ENCODE results near the gene SERPINE3. TPM values are rescaled to one million over a fixed set of nuclear protein-coding genes. Genes with fewer than 3 reads are reported as not detected.

Gene SERPINE3
- total RNA-seq, 1 donor from 2014 or later = 0.47 TPM

GRCh38 chr13:51371768-51372399 is 32.4 kb downstream of the SERPINE3 start:
- Histone ChIP-seq H3K9me3 (ENCODE audit: low read depth) (no peaks in the 10 kb centered on the region), H3K9ac (no peak overlapping the region), H3K27ac (peak overlapping the region; percentile 41), H3F3A (ENCODE audit: low read depth) (peaks cover 34% of the 10 kb centered on the region), H4K20me1 (ENCODE audit: low read depth) (no peaks in the 10 kb centered on the region), H2AFZ (replicated peaks) (no peak overlapping the region), H3K27me3 (no peaks in the 10 kb centered on the region), H3K36me3 (peaks cover 69% of the 10 kb centered on the region), H3K4me2 (no peak overlapping the region), H3K79me2 (ENCODE audit: low read depth) (peaks cover 17% of the 10 kb centered on the region), H3K4me3 (no peak overlapping the region), H3K4me1 (peaks cover 8% of the 10 kb centered on the region)
- Mint-ChIP-seq H3K27ac (no peak overlapping the region), H3K36me3 (peaks cover 31% of the 10 kb centered on the region), H3K9me3 (no peaks in the 10 kb centered on the region), H3K4me1 (no peaks in the 10 kb centered on the region), H3K4me3 (no peak overlapping the region), H3K27me3 (ENCODE audit: insufficient read depth, low read depth) (no peaks in the 10 kb centered on the region)
- no peak for DNase-seq (ENCODE audit: low spot score)
- TF ChIP-seq CTCF (IDR thresholded peaks at IDR 0.05) (no peak), EZH2 (IDR thresholded peaks at IDR 0.05) (no peak)

- Histone ChIP-seq H3K4me3 (no peak overlapping the region), H4K20me1 (ENCODE audit: low read depth) (no peaks in the 10 kb centered on the region), H3K4me2 (no peak overlapping the region), H3K4me1 (peaks cover 8% of the 10 kb centered on the region), H3F3A (ENCODE audit: low read depth) (peaks cover 37% of the 10 kb centered on the region), H3K79me2 (ENCODE audit: low read depth) (peaks cover 17% of the 10 kb centered on the region), H3K9ac (no peak overlapping the region), H3K9me3 (ENCODE audit: low read depth) (no peaks in the 10 kb centered on the region), H3K27ac (no peak overlapping the region), H2AFZ (replicated peaks) (no peak overlapping the region), H3K27me3 (no peaks in the 10 kb centered on the region), H3K36me3 (peaks cover 69% of the 10 kb centered on the region)
- Mint-ChIP-seq H3K36me3 (peaks cover 35% of the 10 kb centered on the region), H3K27me3 (ENCODE audit: insufficient read depth, low read depth) (no peaks in the 10 kb centered on the region), H3K4me1 (no peaks in the 10 kb centered on the region), H3K27ac (no peak overlapping the region), H3K9me3 (no peaks in the 10 kb centered on the region), H3K4me3 (no peak overlapping the region)
- DNase-seq (ENCODE audit: low spot score) = no peak
- TF ChIP-seq EZH2phosphoT487 (IDR thresholded peaks at IDR 0.05) = no peak
- TF ChIP-seq CTCF (IDR thresholded peaks at IDR 0.05) = no peak
- no peak for TF ChIP-seq EZH2 (IDR thresholded peaks at IDR 0.05)
Observed at GRCh38 chr13:51373451-51373850, 34.0 kb downstream of the SERPINE3 start.

- Histone ChIP-seq H3K4me1 (no peaks in the 10 kb centered on the region), H4K20me1 (ENCODE audit: low read depth) (no peaks in the 10 kb centered on the region), H3K4me3 (no peak overlapping the region), H3K4me2 (no peak overlapping the region), H3K27ac (peak overlapping the region; percentile 39), H3K9ac (no peak overlapping the region), H3K36me3 (peaks cover 63% of the 10 kb centered on the region), H3K9me3 (ENCODE audit: low read depth) (no peaks in the 10 kb centered on the region), H2AFZ (replicated peaks) (no peak overlapping the region), H3K79me2 (ENCODE audit: low read depth) (peaks cover 15% of the 10 kb centered on the region), H3F3A (ENCODE audit: low read depth) (peaks cover 59% of the 10 kb centered on the region), H3K27me3 (no peaks in the 10 kb centered on the region)
- Mint-ChIP-seq H3K27ac (no peak overlapping the region), H3K4me1 (no peaks in the 10 kb centered on the region), H3K36me3 (peaks cover 30% of the 10 kb centered on the region), H3K4me3 (no peak overlapping the region), H3K27me3 (ENCODE audit: insufficient read depth, low read depth) (no peaks in the 10 kb centered on the region), H3K9me3 (no peaks in the 10 kb centered on the region)
- no peak for TF ChIP-seq EZH2phosphoT487 (IDR thresholded peaks at IDR 0.05)
- TF ChIP-seq CTCF (IDR thresholded peaks at IDR 0.05) = no peak
- TF ChIP-seq EZH2 (IDR thresholded peaks at IDR 0.05) = no peak
- DNase-seq (ENCODE audit: low spot score) = no peak
Observed at GRCh38 chr13:51380269-51380668, 40.8 kb downstream of the SERPINE3 start.
